SU-DHL-6 (cell line): ENCODE measurements around the gene XRCC4.

ENCODE experiments used
- H2AFZ ChIP-seq: fragments of 200-600 bp; sonication (generic); 2 replicates; pipeline ENCODE4 v1.6.1; 2014; ENCODE audit warnings: low read depth, mild to moderate bottlenecking, moderate library complexity, mixed read lengths, antibody characterized with exemption, low read length; ENCODE audit not compliant: severe bottlenecking
- H3F3A ChIP-seq: fragments of 200-600 bp; shearing (Covaris generic); 2 replicates; pipeline ENCODE4 v1.6.0; 2016; ENCODE audit warnings: antibody characterized with exemption, mild to moderate bottlenecking; ENCODE audit not compliant: insufficient read depth
- H3K27ac ChIP-seq: fragments of 200-600 bp; sonication (generic); 2 replicates; pipeline ENCODE4 v1.5.1; 2016; ENCODE audit warnings: low read depth, mild to moderate bottlenecking, low read length, moderate library complexity, mixed read lengths
- H3K27me3 ChIP-seq: fragments of 200-600 bp; sonication (generic), shearing (Covaris generic); 2 replicates; pipeline ENCODE4 v1.6.0; 2014; ENCODE audit warnings: mild to moderate bottlenecking, low read length
- H3K36me3 ChIP-seq: fragments of 200-600 bp; sonication (generic); 2 replicates; pipeline ENCODE4 v1.6.1; 2014; ENCODE audit warnings: mild to moderate bottlenecking, low read length, mixed read lengths
- H3K4me2 ChIP-seq: fragments of 300-600, 200-600 bp; shearing (Covaris generic), sonication (generic); 2 replicates; pipeline ENCODE4 v1.6.0; 2014; ENCODE audit warnings: low read length, low read depth, mild to moderate bottlenecking; ENCODE audit not compliant: poor library complexity, severe bottlenecking
- H3K4me3 ChIP-seq: fragments of 200-600 bp; sonication (generic); 2 replicates; pipeline ENCODE4 v1.5.1; 2014; ENCODE audit warnings: antibody characterized with exemption, low read length, mild to moderate bottlenecking, mixed read lengths; ENCODE audit not compliant: insufficient read depth, poor library complexity, severe bottlenecking
- H3K79me2 ChIP-seq: fragments of 200-600 bp; sonication (generic); 2 replicates; pipeline ENCODE4 v1.6.1; 2014; ENCODE audit warnings: mild to moderate bottlenecking, low read length, moderate library complexity; ENCODE audit not compliant: insufficient read depth
- H3K9ac ChIP-seq: fragments of 200-600 bp; sonication (generic); 2 replicates; pipeline ENCODE4 v1.7.0; 2014; ENCODE audit warnings: mild to moderate bottlenecking, low read length
- H3K9me2 ChIP-seq: fragments of 200-600 bp; sonication (generic); replicated peaks from 2 replicates; pipeline ENCODE4 v1.6.1; 2014; ENCODE audit warnings: low read length; ENCODE audit not compliant: insufficient read depth
- H3K9me3 ChIP-seq: fragments of 200-600 bp; sonication (generic); 2 replicates; pipeline ENCODE4 v1.6.1; 2014; ENCODE audit warnings: low read length, mixed read lengths; ENCODE audit not compliant: insufficient read depth
- H4K20me1 ChIP-seq: fragments of 200-600 bp; sonication (generic); 2 replicates; pipeline ENCODE4 v1.6.1; 2014; ENCODE audit warnings: low read depth, mild to moderate bottlenecking, antibody characterized with exemption, low read length, moderate library complexity, mixed read lengths
- CTCF ChIP-seq: fragments of 200-600 bp; sonication (generic); IDR thresholded peaks from one replicate; pipeline ENCODE4 v1.5.1; 2017; ENCODE audit warnings: antibody characterized with exemption, mild to moderate bottlenecking, low read length, moderate library complexity; ENCODE audit not compliant: insufficient read depth, poor library complexity, severe bottlenecking
- EZH2phosphoT487 ChIP-seq: fragments of 200-600 bp; sonication (generic), shearing (Covaris generic); conservative IDR thresholded peaks from 2 replicates; pipeline ENCODE4 v1.6.1; 2018; ENCODE audit warnings: mild to moderate bottlenecking, antibody characterized with exemption, low read length, moderate library complexity, mixed read lengths

XRCC4 gene

GRCh38 chr5:83036991-83037575 is 40.3 kb upstream of the XRCC4 start:
- no peaks in the 10 kb centered on the region for H4K20me1 ChIP-seq
- no peak overlapping the region for H3K9ac ChIP-seq
- no peak overlapping the region for H2AFZ ChIP-seq
- no peaks in the 10 kb centered on the region for H3K36me3 ChIP-seq
- H3K27ac ChIP-seq = no peak overlapping the region
- no peak for TF ChIP-seq EZH2phosphoT487
- no peak for TF ChIP-seq CTCF
- H3K79me2 ChIP-seq = no peaks in the 10 kb centered on the region
- no peaks in the 10 kb centered on the region for H3F3A ChIP-seq
- no peak overlapping the region for H3K4me2 ChIP-seq
- H3K4me3 ChIP-seq = no peak overlapping the region
- H3K27me3 ChIP-seq = no peaks in the 10 kb centered on the region
- no peaks in the 10 kb centered on the region for H3K9me2 ChIP-seq
- H3K9me3 ChIP-seq = no peaks in the 10 kb centered on the region

DNA sequence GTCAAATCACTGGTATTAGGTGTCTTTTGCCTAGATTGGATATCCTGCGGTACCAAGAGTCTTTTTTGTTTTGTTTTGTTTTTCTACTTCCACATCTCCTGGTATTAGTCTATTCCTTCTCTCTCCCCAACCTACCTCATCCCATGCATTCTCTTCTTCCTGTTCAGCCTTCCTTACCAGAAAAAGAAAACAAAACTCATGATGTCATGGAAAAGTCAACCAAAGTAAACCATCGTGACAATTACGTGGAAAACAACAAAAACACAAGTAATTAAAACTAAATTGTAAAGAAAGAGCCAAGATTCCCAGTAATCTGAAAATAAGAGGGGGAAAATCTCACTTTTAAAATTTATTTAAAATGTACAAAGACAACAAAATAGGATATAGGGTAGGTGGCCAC is 38.4 kb upstream of the XRCC4 start:
- Histone ChIP-seq H3K27me3 (no peaks in the 10 kb centered on the region), H3K9ac (no peak overlapping the region), H3K9me2 (no peaks in the 10 kb centered on the region), H3K4me3 (no peak overlapping the region), H2AFZ (no peak overlapping the region), H3F3A (no peaks in the 10 kb centered on the region), H3K36me3 (no peaks in the 10 kb centered on the region), H4K20me1 (no peaks in the 10 kb centered on the region), H3K4me2 (no peak overlapping the region), H3K9me3 (no peaks in the 10 kb centered on the region), H3K79me2 (no peaks in the 10 kb centered on the region), H3K27ac (no peak overlapping the region)
- TF ChIP-seq EZH2phosphoT487 (no peak), CTCF (no peak)

GRCh38 chr5:83042507-83042906 is 34.8 kb upstream of the XRCC4 start:
- Histone ChIP-seq H3K36me3 (no peaks in the 10 kb centered on the region), H3K27me3 (no peaks in the 10 kb centered on the region), H3F3A (no peaks in the 10 kb centered on the region), H3K9me3 (no peaks in the 10 kb centered on the region), H3K4me2 (no peak overlapping the region), H3K27ac (no peak overlapping the region), H3K9ac (no peak overlapping the region), H3K79me2 (no peaks in the 10 kb centered on the region), H3K4me3 (no peak overlapping the region), H4K20me1 (no peaks in the 10 kb centered on the region), H3K9me2 (no peaks in the 10 kb centered on the region), H2AFZ (no peak overlapping the region)
- TF ChIP-seq EZH2phosphoT487 = no peak
- no peak for TF ChIP-seq CTCF
